ENCODE results near the gene RANBP10.

The RANBP10 gene

GRCh38 chr16:67828651-67829050, 22.3 kb upstream of the RANBP10 start:
- DNase-seq (ENCODE audit: low read depth in 1 of 2, low spot score in 1 of 2) = no peak

GRCh38 chr16:67825906-67826305, 19.5 kb upstream of the RANBP10 start:
- no peak for DNase-seq (ENCODE audit: low read depth in 1 of 2, low spot score in 1 of 2)

GRCh38 chr16:67825119-67825518, 18.8 kb upstream of the RANBP10 start:
- no peak for DNase-seq (ENCODE audit: low read depth in 1 of 2, low spot score in 1 of 2)

- no peak for DNase-seq (ENCODE audit: low read depth in 1 of 2, low spot score in 1 of 2)
Observed at GRCh38 chr16:67822511-67822910, 16.2 kb upstream of the RANBP10 start.

- DNase-seq (ENCODE audit: low read depth in 1 of 2, low spot score in 1 of 2) = no peak
Observed at GRCh38 chr16:67820608-67821259, 14.4 kb upstream of the RANBP10 start.

- no peak for DNase-seq (ENCODE audit: low read depth in 1 of 2, low spot score in 1 of 2)
Observed at GRCh38 chr16:67814567-67814966, 8.2 kb upstream of the RANBP10 start.

GRCh38 chr16:67811899-67812298, 5.5 kb upstream of the RANBP10 start:
- no peak for DNase-seq (ENCODE audit: low read depth in 1 of 2, low spot score in 1 of 2)

- DNase-seq (ENCODE audit: low read depth in 1 of 2, low spot score in 1 of 2) = no peak
Observed at GRCh38 chr16:67807148-67807682, 855 bp upstream of the RANBP10 start.

- no peak for DNase-seq (ENCODE audit: low read depth in 1 of 2, low spot score in 1 of 2)
Observed at GRCh38 chr16:67805718-67806427, 487 bp downstream of the RANBP10 start.

- no peak for DNase-seq (ENCODE audit: low read depth in 1 of 2, low spot score in 1 of 2)
Observed at GRCh38 chr16:67804853-67805542, 1.4 kb downstream of the RANBP10 start.

- DNase-seq (ENCODE audit: low read depth in 1 of 2, low spot score in 1 of 2) = no peak
Observed at GRCh38 chr16:67803894-67804293, 2.5 kb downstream of the RANBP10 start.

- no peak for DNase-seq (ENCODE audit: low read depth in 1 of 2, low spot score in 1 of 2)
Observed at GRCh38 chr16:67801883-67802282, 4.5 kb downstream of the RANBP10 start.

GRCh38 chr16:67801241-67801640, 5.1 kb downstream of the RANBP10 start:
- no peak for DNase-seq (ENCODE audit: low read depth in 1 of 2, low spot score in 1 of 2)

GRCh38 chr16:67800338-67800926, 5.9 kb downstream of the RANBP10 start:
- no peak for DNase-seq (ENCODE audit: low read depth in 1 of 2, low spot score in 1 of 2)

- DNase-seq (ENCODE audit: low read depth in 1 of 2, low spot score in 1 of 2) = no peak
Observed at GRCh38 chr16:67796099-67796718, 10.2 kb downstream of the RANBP10 start.

GRCh38 chr16:67790071-67790470, 16.3 kb downstream of the RANBP10 start:
- no peak for DNase-seq (ENCODE audit: low read depth in 1 of 2, low spot score in 1 of 2)

- no peak for DNase-seq (ENCODE audit: low read depth in 1 of 2, low spot score in 1 of 2)
Observed at GRCh38 chr16:67786491-67786890, 19.9 kb downstream of the RANBP10 start.

- no peak for DNase-seq (ENCODE audit: low read depth in 1 of 2, low spot score in 1 of 2)
Observed at GRCh38 chr16:67783353-67783725, 23.0 kb downstream of the RANBP10 start.

GRCh38 chr16:67782567-67783352, 23.6 kb downstream of the RANBP10 start:
- DNase-seq (ENCODE audit: low read depth in 1 of 2, low spot score in 1 of 2) = no peak

GRCh38 chr16:67781565-67781921, 24.8 kb downstream of the RANBP10 start:
- no peak for DNase-seq (ENCODE audit: low read depth in 1 of 2, low spot score in 1 of 2)
